NCI-H1694 (cell line): ENCODE measurements around the gene VSIR.

Experiments used
- DNase-seq: peaks from one replicate; lab custom pipeline; 2025; lab: John Stamatoyannopoulos, UW

The VSIR gene

GRCh38 chr10:71712572-71713134, 60.7 kb downstream of the VSIR start:
- no peak for DNase-seq

- DNase-seq: no peak
Measured at GRCh38 chr10:71712170-71712569, 61.1 kb downstream of the VSIR start.

- DNase-seq: no peak
Measured at GRCh38 chr10:71711052-71711623, 62.2 kb downstream of the VSIR start.

- DNase-seq: no peak
Measured at GRCh38 chr10:71710519-71710918, 62.8 kb downstream of the VSIR start.

GRCh38 chr10:71708897-71709882, 64.1 kb downstream of the VSIR start:
- DNase-seq: no peak

GRCh38 chr10:71708301-71708703, 65.0 kb downstream of the VSIR start:
- peak; percentile 53 for DNase-seq

GRCh38 chr10:71707240-71707789, 66.0 kb downstream of the VSIR start:
- DNase-seq: no peak

- DNase-seq: no peak
Measured at GRCh38 chr10:71706216-71707121, 66.9 kb downstream of the VSIR start.

GRCh38 chr10:71705582-71705981, 67.7 kb downstream of the VSIR start:
- DNase-seq: no peak

- no peak for DNase-seq
Measured at GRCh38 chr10:71704816-71705215, 68.5 kb downstream of the VSIR start.

- DNase-seq: no peak
Measured at GRCh38 chr10:71703577-71703976, 69.7 kb downstream of the VSIR start.

- no peak for DNase-seq
Measured at GRCh38 chr10:71701496-71702132, 71.7 kb downstream of the VSIR start.

- no peak for DNase-seq
Measured at GRCh38 chr10:71700731-71701368, 72.5 kb downstream of the VSIR start.

GRCh38 chr10:71698737-71699136, 74.6 kb downstream of the VSIR start:
- DNase-seq: no peak

GRCh38 chr10:71697938-71698709, 75.2 kb downstream of the VSIR start:
- DNase-seq: no peak
